CD14-positive monocyte (primary cell): ENCODE data around the gene GRM5. TPM values are rescaled to one million over a fixed set of nuclear protein-coding genes. Genes with fewer than 3 reads are reported as not detected.
"Not testable (repeated sequence)": the region's sequence is repeated elsewhere in the genome, so short reads cannot be mapped to it uniquely, and the experiment has no call there.

Experiments
- DNase-seq, 3 donors: peaks; one replicate each; pipeline ENCODE4 v3.0.0-alpha.2; 2011 to 2022
- H2AFZ ChIP-seq: 2 replicates; pipeline ENCODE4 v1.6.0; 2012; ENCODE audit warnings: mild to moderate bottlenecking, low read depth, low read length, inconsistent platforms; ENCODE audit not compliant: insufficient read depth, poor library complexity, severe bottlenecking
- H3K27ac ChIP-seq, 2 donors: 1 replicate in 1 of 2; 2 replicates in 1 of 2; pipeline ENCODE4 v1.5.1; 2012 to 2013; ENCODE audit warnings: low read length in 2 of 2, control low read depth in 1 of 2, inconsistent platforms in 1 of 2, low read depth in 1 of 2, mild to moderate bottlenecking in 1 of 2
- H3K27me3 ChIP-seq, 2 donors: one replicate each; pipeline versions ENCODE4 v1.6.0 to v1.6.1; 2011 to 2013; ENCODE audit warnings: low read length in 2 of 2; ENCODE audit not compliant: control insufficient read depth in 2 of 2, insufficient read depth in 2 of 2
- H3K36me3 ChIP-seq, 2 donors: replicated peaks in 1 of 2; 1 replicate in 1 of 2; 2 replicates in 1 of 2; pipeline versions ENCODE4 v1.5.1 to v1.6.1; 2012 to 2013; ENCODE audit warnings: low read length in 2 of 2, control low read depth in 1 of 2, inconsistent platforms in 1 of 2, mild to moderate bottlenecking in 1 of 2; ENCODE audit not compliant: insufficient read depth in 2 of 2, control insufficient read depth in 1 of 2
- H3K4me1 ChIP-seq, 2 donors: 1 replicate in 1 of 2; 2 replicates in 1 of 2; pipeline versions ENCODE4 v1.5.1 to v1.6.1; 2012 to 2013; ENCODE audit warnings: low read length in 2 of 2, control low read depth in 1 of 2, inconsistent platforms in 1 of 2, mild to moderate bottlenecking in 1 of 2, moderate library complexity in 1 of 2; ENCODE audit not compliant: insufficient read depth in 2 of 2, control insufficient read depth in 1 of 2
- H3K4me2 ChIP-seq: replicated peaks from 2 replicates; pipeline ENCODE3; 2012; ENCODE audit warnings: low read length, moderate library complexity, mild to moderate bottlenecking; ENCODE audit not compliant: poor library complexity, severe bottlenecking; ENCODE audit errors: extremely low read depth
- H3K4me3 ChIP-seq, 3 experiments: fragments of 200-600 bp in 1 of 3; sonication (generic) in 1 of 3; replicated peaks in 1 of 3; 1 replicate in 2 of 3; 2 replicates in 1 of 3; pipeline ENCODE4 v1.5.1; 2011 to 2013; ENCODE audit warnings: low read length in 3 of 3, mild to moderate bottlenecking in 3 of 3, control low read depth in 2 of 3, low read depth in 2 of 3, inconsistent platforms in 1 of 3, moderate library complexity in 1 of 3
- H3K79me2 ChIP-seq: 2 replicates; pipeline ENCODE4 v1.6.0; 2012; ENCODE audit warnings: mild to moderate bottlenecking, control low read depth, inconsistent platforms, low read length, moderate library complexity; ENCODE audit not compliant: insufficient read depth
- H3K9ac ChIP-seq: 2 replicates; pipeline ENCODE4 v1.6.0; 2017; ENCODE audit warnings: low read length, mild to moderate bottlenecking; ENCODE audit not compliant: insufficient read depth, poor library complexity, severe bottlenecking
- H3K9me3 ChIP-seq, 2 donors: replicated peaks in 1 of 2; 1 replicate in 1 of 2; 2 replicates in 1 of 2; pipeline versions ENCODE4 v1.5.1 to v1.6.1; 2012 to 2013; ENCODE audit warnings: low read length in 2 of 2, control low read depth in 1 of 2; ENCODE audit not compliant: control insufficient read depth in 1 of 2, insufficient read depth in 1 of 2
- H4K20me1 ChIP-seq: 2 replicates; pipeline ENCODE4 v1.6.0; 2012; ENCODE audit warnings: mild to moderate bottlenecking, low read length, control low read depth, moderate library complexity; ENCODE audit not compliant: insufficient read depth
- H3K27ac Mint-ChIP-seq, 7 donors: one replicate each; pipeline ENCODE4 v1.8.0; 2020; ENCODE audit warnings: mild to moderate bottlenecking in 7 of 7, mixed read lengths in 7 of 7, moderate library complexity in 6 of 7, inconsistent platforms in 2 of 7
- H3K27me3 Mint-ChIP-seq, 3 donors: one replicate each; pipeline ENCODE4 v1.8.0; 2021 to 2022; ENCODE audit warnings: low read depth in 3 of 3, mild to moderate bottlenecking in 3 of 3, mixed read lengths in 3 of 3, moderate library complexity in 3 of 3, inconsistent platforms in 1 of 3
- H3K36me3 Mint-ChIP-seq, 2 donors: one replicate each; pipeline ENCODE4 v1.8.0; 2020; ENCODE audit warnings: mixed read lengths in 2 of 2, inconsistent platforms in 1 of 2, mild to moderate bottlenecking in 1 of 2
- H3K4me1 Mint-ChIP-seq: one replicate; pipeline ENCODE4 v1.8.0; 2020; ENCODE audit warnings: mild to moderate bottlenecking, mixed read lengths
- H3K4me3 Mint-ChIP-seq, 2 donors: one replicate each; pipeline ENCODE4 v1.8.0; 2020; ENCODE audit warnings: mild to moderate bottlenecking in 2 of 2, mixed read lengths in 2 of 2, moderate library complexity in 1 of 2
- H3K9me3 Mint-ChIP-seq, 7 donors: one replicate each; pipeline ENCODE4 v1.8.0; 2020 to 2022; ENCODE audit warnings: mixed read lengths in 7 of 7, mild to moderate bottlenecking in 6 of 7, moderate library complexity in 6 of 7, inconsistent platforms in 2 of 7
- WGBS: methylation state at CpG from one replicate; pipeline ENCODE4 v1.1.5; 2013; ENCODE audit warnings: missing lambda C conversion rate; ENCODE audit not compliant: insufficient coverage; 5-methylcytosine and 5-hydroxymethylcytosine counted together
- intact Hi-C, 2 donors: fragments of 100-400 bp; cut with micrococcal nuclease; formaldehyde crosslinking; loops; one replicate each; pipeline versions ENCODE4 v1.15.0 to v1.15.1; 2023
- polyA plus RNA-seq, 3 donors: library from polyadenylated mRNA; depleted of rRNA in 1 of 3; unstranded in 2 of 3; stranded (reverse) in 1 of 3; fragments of 300-500 nt in 2 of 3; fragments of >200 nt in 1 of 3; fragmentation: Illumina TruSeq in 2 of 3; gene quantifications; 1 replicate in 2 of 3; 2 replicates in 1 of 3; pipeline ENCODE4 v1.2.3, GENCODE V29; 2012 to 2021
- TF ChIP-seq, protein P1 (sequence below): fragments of 200-600 bp; IDR thresholded peaks from one replicate; pipeline ENCODE4 v1.8.0; 2022; ENCODE audit warnings: antibody characterized with exemption, mild to moderate bottlenecking

GRM5 gene
- polyA plus RNA-seq, 3 donors = not detected

DNA sequence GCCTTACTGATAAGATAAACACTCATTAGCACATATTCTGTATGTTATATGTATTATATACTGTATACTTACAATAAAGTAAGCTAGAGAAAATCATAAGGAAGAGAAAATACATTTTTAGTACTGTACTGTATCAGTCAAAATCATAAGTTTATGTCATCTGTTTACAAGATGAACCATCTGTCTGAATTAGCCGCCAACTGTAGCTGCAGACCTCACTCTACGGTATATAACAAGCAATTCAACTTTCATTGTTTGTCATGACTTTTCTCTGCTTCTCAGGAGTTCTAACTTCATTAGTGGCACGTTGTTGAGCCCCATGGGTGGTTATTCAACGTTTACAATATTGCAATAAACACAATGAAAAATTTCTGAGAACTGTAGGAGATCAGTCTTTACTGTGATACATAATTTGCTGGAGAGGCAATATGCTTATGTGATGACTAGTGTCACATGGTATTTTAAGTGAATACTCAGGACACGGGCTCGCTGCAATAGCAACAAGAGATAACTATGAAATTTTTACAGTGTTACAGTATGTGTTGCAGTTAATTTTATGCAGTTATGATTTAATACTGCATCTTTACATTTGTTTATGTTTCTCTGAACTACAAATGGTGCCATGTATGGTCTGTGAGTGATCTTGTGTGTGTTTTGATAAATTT, 596.1 kb downstream of the GRM5 start:
- Histone ChIP-seq H3K4me3 (no peak overlapping the region), H3K27ac (no peak overlapping the region), H3K27me3 (no peaks in the 10 kb centered on the region), H2AFZ (no peak overlapping the region), H3K9me3 (no peaks in the 10 kb centered on the region), H3K36me3 (no peaks in the 10 kb centered on the region), H4K20me1 (no peaks in the 10 kb centered on the region), H3K79me2 (no peaks in the 10 kb centered on the region), H3K4me2 (no peak overlapping the region), H3K4me1 (peaks cover 6% of the 10 kb centered on the region in 2 donors), H3K9ac (no peak overlapping the region)
- TF ChIP-seq, protein P1, sequence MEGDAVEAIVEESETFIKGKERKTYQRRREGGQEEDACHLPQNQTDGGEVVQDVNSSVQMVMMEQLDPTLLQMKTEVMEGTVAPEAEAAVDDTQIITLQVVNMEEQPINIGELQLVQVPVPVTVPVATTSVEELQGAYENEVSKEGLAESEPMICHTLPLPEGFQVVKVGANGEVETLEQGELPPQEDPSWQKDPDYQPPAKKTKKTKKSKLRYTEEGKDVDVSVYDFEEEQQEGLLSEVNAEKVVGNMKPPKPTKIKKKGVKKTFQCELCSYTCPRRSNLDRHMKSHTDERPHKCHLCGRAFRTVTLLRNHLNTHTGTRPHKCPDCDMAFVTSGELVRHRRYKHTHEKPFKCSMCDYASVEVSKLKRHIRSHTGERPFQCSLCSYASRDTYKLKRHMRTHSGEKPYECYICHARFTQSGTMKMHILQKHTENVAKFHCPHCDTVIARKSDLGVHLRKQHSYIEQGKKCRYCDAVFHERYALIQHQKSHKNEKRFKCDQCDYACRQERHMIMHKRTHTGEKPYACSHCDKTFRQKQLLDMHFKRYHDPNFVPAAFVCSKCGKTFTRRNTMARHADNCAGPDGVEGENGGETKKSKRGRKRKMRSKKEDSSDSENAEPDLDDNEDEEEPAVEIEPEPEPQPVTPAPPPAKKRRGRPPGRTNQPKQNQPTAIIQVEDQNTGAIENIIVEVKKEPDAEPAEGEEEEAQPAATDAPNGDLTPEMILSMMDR = no peak
- no peak for DNase-seq
- Mint-ChIP-seq H3K27ac (no peak overlapping the region), H3K4me1 (peaks cover 8% of the 10 kb centered on the region), H3K4me3 (no peak overlapping the region), H3K9me3 (peaks cover 0 to 2% (median 0%) of the 10 kb centered on the region in 7 donors), H3K36me3 (no peaks in the 10 kb centered on the region), H3K27me3 (no peaks in the 10 kb centered on the region)
- intact Hi-C loops = no loop called here
- 93% methylated on average over 5 of the region's 6 CpGs for WGBS

DNA sequence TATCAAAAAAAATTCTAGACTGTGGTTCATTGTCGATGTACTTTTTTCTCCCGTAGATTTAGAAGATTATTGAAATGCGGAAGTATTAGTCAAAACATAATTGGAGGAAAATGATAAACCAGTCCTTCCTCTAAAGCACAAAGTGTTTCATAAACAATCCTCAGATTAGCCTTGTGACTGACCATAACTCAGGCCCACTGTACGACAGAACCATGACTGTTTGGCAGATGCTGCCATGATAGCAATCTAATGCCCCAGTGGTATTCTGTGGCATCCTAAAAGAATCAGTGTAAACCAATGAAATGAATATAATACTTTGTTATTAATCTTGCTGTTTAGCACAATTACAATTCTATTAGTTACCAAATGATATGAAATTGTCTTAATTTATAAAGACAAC, 601.3 kb downstream of the GRM5 start:
- peaks cover 0 to 9% of the 10 kb centered on the region in 2 donors for H3K9me3 ChIP-seq
- no CpG with 5 or more reads among the region's 4 CpGs for WGBS
- TF ChIP-seq, protein P1 = no peak
- no peak overlapping the region for H3K27ac ChIP-seq
- Mint-ChIP-seq H3K9me3 (peaks cover 2 to 10% (median 7%) of the 10 kb centered on the region in 7 donors), H3K4me1 (peaks cover 4% of the 10 kb centered on the region), H3K36me3 (no peaks in the 10 kb centered on the region), H3K4me3 (no peak overlapping the region), H3K27ac (no peak overlapping the region), H3K27me3 (peaks cover 0 to 1% (median 0%) of the 10 kb centered on the region in 3 donors)
- no peak overlapping the region for H2AFZ ChIP-seq
- intact Hi-C loops = no loop called here
- H3K36me3 ChIP-seq = no peaks in the 10 kb centered on the region
- no peak for DNase-seq
- H3K79me2 ChIP-seq = no peaks in the 10 kb centered on the region
- no peaks in the 10 kb centered on the region for H3K27me3 ChIP-seq
- no peak overlapping the region for H3K4me3 ChIP-seq
- H3K9ac ChIP-seq = no peak overlapping the region
- H3K4me2 ChIP-seq = no peak overlapping the region
- no peaks in the 10 kb centered on the region for H4K20me1 ChIP-seq
- H3K4me1 ChIP-seq = no peaks in the 10 kb centered on the region

DNA sequence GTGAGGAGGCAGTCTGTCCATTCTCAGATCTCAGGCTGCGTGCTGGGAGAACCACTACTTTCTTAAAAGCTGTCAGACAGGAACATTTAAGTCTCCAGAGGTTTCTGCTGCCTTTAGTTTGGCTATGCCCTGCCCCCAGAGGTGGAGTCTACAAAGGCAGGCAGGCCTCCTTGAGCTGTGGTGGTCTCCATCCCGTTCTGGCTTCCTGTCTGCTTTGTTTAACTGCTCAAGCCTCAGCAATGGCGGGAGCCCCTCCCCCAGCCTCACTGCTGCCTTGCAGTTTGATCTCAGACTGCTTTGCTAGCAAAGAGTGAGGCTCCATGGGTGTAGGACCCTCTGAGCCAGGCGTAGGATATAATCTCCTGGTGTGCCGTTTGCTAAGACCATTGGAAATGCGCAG, 602.5 kb downstream of the GRM5 start:
- DNase-seq, H3K4me3 Mint-ChIP-seq, H2AFZ ChIP-seq, H3K27ac Mint-ChIP-seq, H3K27me3 ChIP-seq, intact Hi-C loops, H4K20me1 ChIP-seq, H3K4me1 Mint-ChIP-seq, H3K36me3 ChIP-seq, H3K4me2 ChIP-seq, H3K9me3 ChIP-seq, H3K27ac ChIP-seq, H3K4me1 ChIP-seq, H3K4me3 ChIP-seq, H3K36me3 Mint-ChIP-seq, H3K79me2 ChIP-seq, H3K9ac ChIP-seq, H3K27me3 Mint-ChIP-seq: not testable (repeated sequence)
- H3K9me3 Mint-ChIP-seq = peaks cover 3 to 11% (median 7%) of the 10 kb centered on the region in 7 donors
- 93% methylated on average over 6 of the region's 6 CpGs for WGBS
